SK-N-SH (cell line): ENCODE results near the gene CXorf66. TPM values are rescaled to one million over a fixed set of nuclear protein-coding genes. Genes with fewer than 3 reads are reported as not detected.
A peak's percentile ranks its signal among the peaks of the same experiment; 100 is the strongest.

Source experiments
- CTCF ChIA-PET: fragments of 300-600, 350-600 bp; formaldehyde crosslinking; extraction: SDS; loops from one replicate; lab custom pipeline; 2021; lab: Yijun Ruan, JAX
- POLR2A ChIA-PET: fragments of 350-600 bp; sonication (Branson Sonifier 250); formaldehyde crosslinking; extraction: SDS; loops from one replicate; lab custom pipeline; 2020; ENCODE audit warnings: antibody characterized with exemption, inconsistent platforms; lab: Yijun Ruan, JAX
- DNase-seq: peaks from one replicate; pipeline ENCODE4 v3.0.0; 2012
- H2AFZ ChIP-seq: fragments of 200-600 bp; sonication (generic); 2 replicates; pipeline ENCODE4 v1.8.1; 2016; ENCODE audit warnings: antibody characterized with exemption, mild to moderate bottlenecking, low read depth
- H3F3A ChIP-seq: fragments of 200-600 bp; sonication (generic); replicated peaks from 2 replicates; pipeline ENCODE3; 2016; ENCODE audit warnings: antibody characterized with exemption, mild to moderate bottlenecking; ENCODE audit not compliant: insufficient read depth
- H3K27ac ChIP-seq, 2 experiments: fragments of 200-500 bp in 1 of 2; fragments of 200-600 bp in 1 of 2; sonication (Bioruptor generic) in 1 of 2; sonication (generic), shearing (Covaris generic) in 1 of 2; 2 replicates each; pipeline versions ENCODE4 v1.5.1 to v1.6.1; 2014 to 2016; ENCODE audit warnings: low read depth in 2 of 2, inconsistent platforms in 1 of 2, low read length in 1 of 2, mild to moderate bottlenecking in 1 of 2, mixed read lengths in 1 of 2
- H3K27me3 ChIP-seq: fragments of 200-600 bp; sonication (generic), shearing (Covaris generic); 2 replicates; pipeline ENCODE4 v1.6.1; 2016; ENCODE audit warnings: mixed run types; ENCODE audit not compliant: insufficient read depth
- H3K36me3 ChIP-seq, 2 experiments: fragments of 200-500 bp in 1 of 2; fragments of 200-600 bp in 1 of 2; sonication (Bioruptor generic) in 1 of 2; sonication (generic) in 1 of 2; replicated peaks in 1 of 2; 2 replicates each; pipeline versions ENCODE3 to v1.5.1; 2014 to 2016; ENCODE audit warnings: low read length in 1 of 2, mild to moderate bottlenecking in 1 of 2; ENCODE audit not compliant: insufficient read depth in 2 of 2, control insufficient read depth in 1 of 2
- H3K4me1 ChIP-seq, 2 experiments: fragments of 200-500 bp in 1 of 2; fragments of 200-600 bp in 1 of 2; sonication (Bioruptor generic) in 1 of 2; sonication (generic), shearing (Covaris generic) in 1 of 2; 2 replicates each; pipeline versions ENCODE4 v1.5.1 to v1.6.1; 2014 to 2016; ENCODE audit warnings: low read depth in 1 of 2, low read length in 1 of 2, mixed run types in 1 of 2; ENCODE audit not compliant: insufficient read depth in 2 of 2, control insufficient read depth in 1 of 2
- H3K4me2 ChIP-seq: fragments of 200-600 bp; sonication (generic), shearing (Covaris generic); 2 replicates; pipeline ENCODE4 v1.6.1; 2017; ENCODE audit warnings: mixed run types
- H3K4me3 ChIP-seq, 2 experiments: fragments of 200-500 bp in 1 of 2; fragments of 200-600 bp in 1 of 2; sonication (Bioruptor generic) in 1 of 2; sonication (generic), shearing (Covaris generic) in 1 of 2; 2 replicates each; pipeline versions ENCODE4 v1.5.1 to v1.8.1; 2014 to 2016; ENCODE audit warnings: low read depth in 2 of 2, inconsistent platforms in 1 of 2, low read length in 1 of 2, mild to moderate bottlenecking in 1 of 2, mixed read lengths in 1 of 2, moderate library complexity in 1 of 2
- H3K79me2 ChIP-seq: fragments of 200-600 bp; sonication (generic); 2 replicates; pipeline ENCODE4 v1.8.1; 2017; ENCODE audit warnings: mild to moderate bottlenecking; ENCODE audit not compliant: insufficient read depth
- H3K9ac ChIP-seq: fragments of 200-600 bp; sonication (generic); 2 replicates; pipeline ENCODE4 v1.6.1; 2017; ENCODE audit warnings: mixed run types
- H3K9me2 ChIP-seq: fragments of 200-600 bp; sonication (generic); 2 replicates; pipeline ENCODE4 v1.6.1; 2017; ENCODE audit warnings: mixed run types
- H3K9me3 ChIP-seq: fragments of 200-600 bp; sonication (generic); 2 replicates; pipeline ENCODE4 v1.6.1; 2017; ENCODE audit warnings: mixed run types, mild to moderate bottlenecking, moderate library complexity
- H4K20me1 ChIP-seq: fragments of 200-600 bp; sonication (generic); 2 replicates; pipeline ENCODE4 v1.6.1; 2017; ENCODE audit warnings: mild to moderate bottlenecking, mixed run types; ENCODE audit not compliant: insufficient read depth
- CHD2 ChIP-seq: fragments of 150-350 bp; IDR thresholded peaks from 2 replicates; pipeline ENCODE4 v1.6.1; 2018; ENCODE audit warnings: low read length; ENCODE audit not compliant: partially characterized antibody
- EZH2phosphoT487 ChIP-seq: fragments of 200-600 bp; sonication (generic); IDR thresholded peaks from 2 replicates; pipeline ENCODE4 v1.6.1; 2017; ENCODE audit warnings: low read depth, mixed run types, mild to moderate bottlenecking, antibody characterized with exemption, moderate library complexity, borderline replicate concordance
- FOSL2 ChIP-seq: IDR thresholded peaks from 2 replicates; pipeline ENCODE4 v1.4.0; 2012; ENCODE audit warnings: low read depth, mild to moderate bottlenecking, moderate library complexity, borderline replicate concordance
- FOXJ3 ChIP-seq: sonication (generic); formaldehyde crosslinking; IDR thresholded peaks from 2 replicates; pipeline ENCODE4 v1.5.1; 2020; ENCODE audit warnings: mild to moderate bottlenecking, missing genetic modification reagents
- FOXM1 ChIP-seq: IDR thresholded peaks from 2 replicates; pipeline ENCODE4 v1.4.0; 2012; ENCODE audit warnings: low read depth, mild to moderate bottlenecking
- NRF1 ChIP-seq: IDR thresholded peaks from 2 replicates; pipeline ENCODE4 v1.6.1; 2012; ENCODE audit warnings: low read depth, mild to moderate bottlenecking, low read length
- RAD21 ChIP-seq: IDR thresholded peaks from 2 replicates; pipeline ENCODE4 v1.6.1; 2012; ENCODE audit warnings: mild to moderate bottlenecking, low read length
- RCOR1 ChIP-seq: fragments of 150-350 bp; IDR thresholded peaks from 2 replicates; pipeline ENCODE4 v1.6.1; 2017; ENCODE audit warnings: antibody characterized with exemption, low read length
- RFX5 ChIP-seq: IDR thresholded peaks from 2 replicates; pipeline ENCODE4 v1.6.1; 2012; ENCODE audit warnings: mild to moderate bottlenecking, improper control_type of control experiment, low read length
- SIN3A ChIP-seq: IDR thresholded peaks from 2 replicates; pipeline ENCODE4 v1.6.1; 2012; ENCODE audit warnings: low read depth, mild to moderate bottlenecking, low read length, moderate library complexity, borderline replicate concordance
- TAF1 ChIP-seq: IDR thresholded peaks from 2 replicates; pipeline ENCODE4 v1.6.1; 2012; ENCODE audit warnings: low read depth, mild to moderate bottlenecking, low read length, moderate library complexity, borderline replicate concordance
- TEAD4 ChIP-seq: IDR thresholded peaks from 2 replicates; pipeline ENCODE4 v1.4.0; 2012; ENCODE audit warnings: mild to moderate bottlenecking, borderline replicate concordance; ENCODE audit not compliant: insufficient read depth
- WGBS: methylation state at CpG from one replicate; pipeline ENCODE4 v1.1.6; 2017; ENCODE audit warnings: low lambda C conversion rate; 5-methylcytosine and 5-hydroxymethylcytosine counted together
- polyA plus RNA-seq, 3 experiments: library from polyadenylated mRNA; depleted of rRNA; stranded (reverse); fragments of >200 nt; gene quantifications; 2 replicates each; pipeline ENCODE4 v1.2.3, GENCODE V29; 2012
- TF ChIP-seq, protein P1 (sequence below): fragments of 150-350 bp; IDR thresholded peaks from 2 replicates; pipeline ENCODE4 v1.6.1; 2016; ENCODE audit warnings: mild to moderate bottlenecking, low read depth, low read length
- TF ChIP-seq, protein P2 (sequence below): IDR thresholded peaks from 2 replicates; pipeline ENCODE4 v1.4.0; 2012; ENCODE audit warnings: low read depth, borderline replicate concordance
- TF ChIP-seq, protein P3 (sequence below): fragments of 150-350 bp; IDR thresholded peaks from 2 replicates; pipeline ENCODE4 v1.6.1; 2017; ENCODE audit warnings: antibody characterized with exemption, low read length, low read depth, borderline replicate concordance

Gene CXorf66
- polyA plus RNA-seq, 1 of the 3 experiments (the other 2 are of a cell fraction): not detected

DNA sequence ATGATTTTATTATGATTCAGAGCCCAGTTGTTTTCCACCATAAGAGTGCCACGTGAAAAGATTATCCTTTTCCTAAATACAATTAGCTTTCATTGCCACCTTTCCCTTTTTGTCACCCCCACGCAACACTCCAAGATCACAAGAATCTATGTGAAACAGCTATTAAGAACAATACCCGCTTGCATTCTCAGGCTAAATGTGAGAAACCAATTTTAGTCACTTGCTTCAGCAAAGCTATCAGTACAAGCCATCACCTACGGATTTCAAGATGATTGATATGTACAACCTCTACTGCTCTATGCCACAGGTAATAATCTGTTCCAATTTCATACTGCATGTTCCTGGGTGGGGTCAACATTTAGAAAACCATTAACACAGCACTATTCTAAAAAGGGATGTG is 34.9 kb downstream of the CXorf66 start:
- Histone ChIP-seq H2AFZ (no peak overlapping the region), H3K4me1 (peaks cover 0 to 7% of the 10 kb centered on the region in 2 experiments; a peak in 2 of 4 replicates), H3K79me2 (peaks cover 65% of the 10 kb centered on the region), H4K20me1 (peaks cover 41% of the 10 kb centered on the region), H3K9ac (peak overlapping the region; percentile 74; the same call in 1 of the 2 replicates), H3K4me2 (peak overlapping the region; percentile 61), H3K27ac (no peak overlapping the region), H3K36me3 (no peaks in the 10 kb centered on the region), H3K9me2 (no peaks in the 10 kb centered on the region), H3K9me3 (no peaks in the 10 kb centered on the region), H3K4me3 (peak overlapping the region; percentile 59 to 65; a peak in 3 of 4 replicates), H3K27me3 (no peaks in the 10 kb centered on the region), H3F3A (peaks cover 6% of the 10 kb centered on the region)
- CTCF ChIA-PET: interaction anchor here (0.7 kb wide), 1 partner anchor 100 kb away, joined by 3 read pairs; no protein-coding TSS in a partner anchor
- POLR2A ChIA-PET: no interaction called here
- DNase-seq: no peak
- TF ChIP-seq FOXM1 (no peak), FOSL2 (no peak), NRF1 (no peak), RCOR1 (no peak), TAF1 (no peak), SIN3A (no peak), FOXJ3 (no peak), RAD21 (no peak), EZH2phosphoT487 (no peak), TEAD4 (no peak), CHD2 (no peak), RFX5 (no peak)
- TF ChIP-seq, protein P1, sequence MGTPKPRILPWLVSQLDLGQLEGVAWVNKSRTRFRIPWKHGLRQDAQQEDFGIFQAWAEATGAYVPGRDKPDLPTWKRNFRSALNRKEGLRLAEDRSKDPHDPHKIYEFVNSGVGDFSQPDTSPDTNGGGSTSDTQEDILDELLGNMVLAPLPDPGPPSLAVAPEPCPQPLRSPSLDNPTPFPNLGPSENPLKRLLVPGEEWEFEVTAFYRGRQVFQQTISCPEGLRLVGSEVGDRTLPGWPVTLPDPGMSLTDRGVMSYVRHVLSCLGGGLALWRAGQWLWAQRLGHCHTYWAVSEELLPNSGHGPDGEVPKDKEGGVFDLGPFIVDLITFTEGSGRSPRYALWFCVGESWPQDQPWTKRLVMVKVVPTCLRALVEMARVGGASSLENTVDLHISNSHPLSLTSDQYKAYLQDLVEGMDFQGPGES: no peak
- TF ChIP-seq, protein P2, sequence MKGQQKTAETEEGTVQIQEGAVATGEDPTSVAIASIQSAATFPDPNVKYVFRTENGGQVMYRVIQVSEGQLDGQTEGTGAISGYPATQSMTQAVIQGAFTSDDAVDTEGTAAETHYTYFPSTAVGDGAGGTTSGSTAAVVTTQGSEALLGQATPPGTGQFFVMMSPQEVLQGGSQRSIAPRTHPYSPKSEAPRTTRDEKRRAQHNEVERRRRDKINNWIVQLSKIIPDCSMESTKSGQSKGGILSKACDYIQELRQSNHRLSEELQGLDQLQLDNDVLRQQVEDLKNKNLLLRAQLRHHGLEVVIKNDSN: no peak
- WGBS: 31% methylated on average over 4 of the region's 4 CpGs

DNA sequence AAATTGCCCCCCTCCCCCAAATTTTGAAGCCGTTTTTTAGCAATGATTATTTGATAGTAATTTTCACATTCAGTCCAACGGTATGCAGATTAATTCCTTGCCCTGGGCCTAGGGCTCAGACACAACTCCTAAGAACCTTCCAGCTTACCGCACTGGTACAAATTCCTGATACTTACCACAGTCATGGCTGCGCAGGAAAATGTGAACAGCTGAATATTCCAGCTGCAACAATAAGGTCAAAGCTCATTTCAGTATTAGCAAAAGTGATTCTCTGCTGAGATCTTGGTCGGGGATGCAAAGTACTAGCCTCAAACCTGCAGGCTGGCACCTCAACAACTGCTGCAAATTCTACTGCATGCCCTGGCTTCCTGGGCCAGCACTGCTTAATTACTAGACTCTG is 35.4 kb downstream of the CXorf66 start:
- Histone ChIP-seq H3K4me1 (peaks cover 0 to 7% of the 10 kb centered on the region in 2 experiments; a peak in 2 of 4 replicates), H3K79me2 (peaks cover 70% of the 10 kb centered on the region), H3K27me3 (no peaks in the 10 kb centered on the region), H2AFZ (no peak overlapping the region), H3K9me3 (no peaks in the 10 kb centered on the region), H3K4me2 (peak overlapping the region; percentile 61), H3K36me3 (no peaks in the 10 kb centered on the region), H3K9me2 (no peaks in the 10 kb centered on the region), H3K27ac (no peak overlapping the region), H3K9ac (no peak overlapping the region), H4K20me1 (peaks cover 41% of the 10 kb centered on the region), H3K4me3 (peak overlapping the region in 1 of 2 experiments; percentile 59; a peak in 2 of 4 replicates), H3F3A (peaks cover 6% of the 10 kb centered on the region)
- 22% methylated on average over 5 of the region's 5 CpGs for WGBS
- no peak for DNase-seq
- POLR2A ChIA-PET: no interaction called here
- CTCF ChIA-PET: interaction anchor here (0.7 to 1.4 kb wide), 3 partner anchors 99 to 198 kb away, joined by 3 read pairs; no protein-coding TSS in a partner anchor
- TF ChIP-seq, protein P3, sequence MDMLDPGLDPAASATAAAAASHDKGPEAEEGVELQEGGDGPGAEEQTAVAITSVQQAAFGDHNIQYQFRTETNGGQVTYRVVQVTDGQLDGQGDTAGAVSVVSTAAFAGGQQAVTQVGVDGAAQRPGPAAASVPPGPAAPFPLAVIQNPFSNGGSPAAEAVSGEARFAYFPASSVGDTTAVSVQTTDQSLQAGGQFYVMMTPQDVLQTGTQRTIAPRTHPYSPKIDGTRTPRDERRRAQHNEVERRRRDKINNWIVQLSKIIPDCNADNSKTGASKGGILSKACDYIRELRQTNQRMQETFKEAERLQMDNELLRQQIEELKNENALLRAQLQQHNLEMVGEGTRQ: no peak
- no peak for TF ChIP-seq RFX5
- TF ChIP-seq, protein P2: no peak
